KBM-7 (cell line): ENCODE data around the gene BEX3.

Source experiments
- DNase-seq: peaks from one replicate; pipeline ENCODE4 v3.0.0-alpha.2; 2015
- in situ Hi-C: fragments of 300-500 bp; cut with MboI; formaldehyde crosslinking; loops from 2 replicates; pipeline ENCODE4 v1.14.3; 2020; ENCODE audit warnings: low sequenced_read_pairs, low pct_unique_long_range_greater_than_20kb, mixed read lengths

BEX3 gene

GRCh38 chrX:103415068-103415467 is 38.7 kb downstream of the BEX3 start:
- no peak for DNase-seq
- in situ Hi-C loops: no loop called here

GRCh38 chrX:103415528-103415927 is 39.2 kb downstream of the BEX3 start:
- in situ Hi-C loops: no loop called here

GRCh38 chrX:103417370-103417769 is 41.0 kb downstream of the BEX3 start:
- in situ Hi-C loops: no loop called here
- no peak for DNase-seq

More at GRCh38 chrX:103415528-103415927, 39.2 kb downstream of the BEX3 start:
- DNase-seq: no peak

GRCh38 chrX:103417933-103418332 is 41.6 kb downstream of the BEX3 start:
- no peak for DNase-seq
- in situ Hi-C loops: no loop called here

GRCh38 chrX:103418811-103419340 is 42.5 kb downstream of the BEX3 start:
- DNase-seq: no peak
- in situ Hi-C loops: no loop called here

GRCh38 chrX:103423955-103424638 is 47.8 kb downstream of the BEX3 start:
- no peak for DNase-seq
- in situ Hi-C loops: no loop called here
